HFF-Myc (cell line): ENCODE results near the gene CELF5.

Experiments
- DNase-seq: peaks from one replicate; pipeline ENCODE4 v3.0.0-alpha.2; 2011; ENCODE audit warnings: low read depth; ENCODE audit errors: extremely low read depth
- H3K4me3 ChIP-seq: replicated peaks from 2 replicates; pipeline ENCODE4 v1.5.1; 2011; ENCODE audit warnings: low read depth, mild to moderate bottlenecking, control low read depth, low read length
- CTCF ChIP-seq: IDR thresholded peaks from 2 replicates; pipeline ENCODE4 v1.5.1; 2012; ENCODE audit warnings: mild to moderate bottlenecking, low read depth, low read length, control low read depth; ENCODE audit errors: missing control alignments

CELF5 gene

DNA sequence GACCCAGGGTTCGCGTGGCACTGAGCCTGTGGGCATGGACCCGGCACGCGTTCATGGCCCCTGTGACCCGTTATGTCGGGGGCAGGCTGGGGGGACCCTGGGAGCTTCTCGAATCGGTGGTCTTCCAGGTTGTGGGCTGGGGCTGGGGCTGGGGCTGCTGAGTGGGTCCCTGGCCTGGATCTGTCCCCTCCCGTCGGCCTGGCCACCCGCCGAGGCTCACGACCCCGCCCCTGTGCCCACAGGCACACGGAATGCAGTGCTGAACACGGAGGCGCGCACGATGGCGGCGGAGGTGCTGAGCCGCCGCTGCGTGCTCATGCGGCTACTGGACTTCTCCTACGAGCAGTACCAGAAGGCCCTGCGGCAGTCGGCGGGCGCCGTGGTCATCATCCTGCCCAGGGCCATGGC lies 32.2 kb upstream of the CELF5 start:
- TF ChIP-seq CTCF: no peak
- H3K4me3 ChIP-seq: no peak overlapping the region
- DNase-seq: no peak

- no peak for DNase-seq
- no peak for TF ChIP-seq CTCF
- no peak overlapping the region for H3K4me3 ChIP-seq
Observed at GRCh38 chr19:3192684-3193083, 31.8 kb upstream of the CELF5 start.

GRCh38 chr19:3193256-3194105 lies 31.0 kb upstream of the CELF5 start:
- H3K4me3 ChIP-seq: no peak overlapping the region
- TF ChIP-seq CTCF: no peak
- DNase-seq: no peak

- TF ChIP-seq CTCF: no peak
- no peak for DNase-seq
- no peak overlapping the region for H3K4me3 ChIP-seq
Observed at GRCh38 chr19:3194106-3195087, 30.1 kb upstream of the CELF5 start.

GRCh38 chr19:3196064-3196932 lies 28.2 kb upstream of the CELF5 start:
- no peak for TF ChIP-seq CTCF
- DNase-seq: no peak

GRCh38 chr19:3196933-3197205 lies 27.6 kb upstream of the CELF5 start:
- no peak for DNase-seq
- no peak for TF ChIP-seq CTCF
- H3K4me3 ChIP-seq: no peak overlapping the region

More at GRCh38 chr19:3196064-3196932, 28.2 kb upstream of the CELF5 start:
- no peak overlapping the region for H3K4me3 ChIP-seq
